Gastrocnemius medialis (tissue), 4 donors: ENCODE data around the gene PPM1K.

Source experiments
- POLR2A ChIP-seq, 2 donors: fragments of 450-650 bp; IDR thresholded peaks; one replicate each; pipeline ENCODE4 v1.6.1; 2017; ENCODE audit warnings: antibody characterized with exemption in 2 of 2, mild to moderate bottlenecking in 2 of 2, moderate library complexity in 2 of 2
- TF ChIP-seq, protein P1 (sequence below), 5 experiments: fragments of 450-650 bp in 3 of 5; fragments of 200-600 bp in 2 of 5; sonication (generic) in 2 of 5; IDR thresholded peaks in 4 of 5; conservative IDR thresholded peaks in 1 of 5; 1 replicate in 4 of 5; 2 replicates in 1 of 5; pipeline ENCODE4 v1.5.1; 2016 to 2019; ENCODE audit warnings: antibody characterized with exemption in 5 of 5, mild to moderate bottlenecking in 3 of 5, moderate library complexity in 3 of 5

DNA sequence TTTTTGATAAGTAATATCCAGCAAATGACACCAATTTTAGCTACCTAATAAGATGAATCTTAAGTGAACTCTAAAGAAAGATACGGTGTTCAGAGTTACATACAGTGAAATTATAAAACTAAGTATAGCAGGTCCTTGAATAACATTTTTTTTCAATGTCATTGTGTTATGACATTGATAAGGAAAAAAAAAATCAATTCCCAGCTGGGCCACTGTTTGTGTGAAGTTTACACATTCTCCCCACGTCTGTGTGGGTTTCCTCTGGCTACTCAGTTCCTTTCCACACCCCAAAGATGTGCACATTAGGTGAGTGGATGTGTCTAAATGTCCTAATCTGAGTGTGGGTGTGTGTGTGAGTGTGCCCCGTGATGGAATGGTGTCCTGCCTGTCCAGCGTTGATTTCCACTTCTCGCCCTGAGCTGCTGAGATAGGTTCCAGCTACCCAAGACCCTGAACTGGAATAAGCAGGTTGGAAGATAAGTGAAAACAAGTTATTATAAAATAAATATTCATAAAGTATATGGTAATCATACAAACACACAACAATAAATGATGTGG is 31.2 kb upstream of the PPM1K start:
- TF ChIP-seq, protein P1, sequence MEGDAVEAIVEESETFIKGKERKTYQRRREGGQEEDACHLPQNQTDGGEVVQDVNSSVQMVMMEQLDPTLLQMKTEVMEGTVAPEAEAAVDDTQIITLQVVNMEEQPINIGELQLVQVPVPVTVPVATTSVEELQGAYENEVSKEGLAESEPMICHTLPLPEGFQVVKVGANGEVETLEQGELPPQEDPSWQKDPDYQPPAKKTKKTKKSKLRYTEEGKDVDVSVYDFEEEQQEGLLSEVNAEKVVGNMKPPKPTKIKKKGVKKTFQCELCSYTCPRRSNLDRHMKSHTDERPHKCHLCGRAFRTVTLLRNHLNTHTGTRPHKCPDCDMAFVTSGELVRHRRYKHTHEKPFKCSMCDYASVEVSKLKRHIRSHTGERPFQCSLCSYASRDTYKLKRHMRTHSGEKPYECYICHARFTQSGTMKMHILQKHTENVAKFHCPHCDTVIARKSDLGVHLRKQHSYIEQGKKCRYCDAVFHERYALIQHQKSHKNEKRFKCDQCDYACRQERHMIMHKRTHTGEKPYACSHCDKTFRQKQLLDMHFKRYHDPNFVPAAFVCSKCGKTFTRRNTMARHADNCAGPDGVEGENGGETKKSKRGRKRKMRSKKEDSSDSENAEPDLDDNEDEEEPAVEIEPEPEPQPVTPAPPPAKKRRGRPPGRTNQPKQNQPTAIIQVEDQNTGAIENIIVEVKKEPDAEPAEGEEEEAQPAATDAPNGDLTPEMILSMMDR (IDR thresholded peaks at IDR 0.05 in 4 of 5, conservative IDR thresholded peaks at IDR 0.05 in 1 of 5): no peak
- no peak for TF ChIP-seq POLR2A (IDR thresholded peaks at IDR 0.05)
